HG03342 (cell line): Measurements from ENCODE around the gene SMIM7.

Source experiments
- ATAC-seq: cut with Tn5 transposase; IDR thresholded peaks from one replicate; pipeline ENCODE4 v1.9.1; 2021; ENCODE audit warnings: mild to moderate bottlenecking, moderate library complexity; ENCODE audit not compliant: unreplicated experiment

Gene SMIM7

DNA sequence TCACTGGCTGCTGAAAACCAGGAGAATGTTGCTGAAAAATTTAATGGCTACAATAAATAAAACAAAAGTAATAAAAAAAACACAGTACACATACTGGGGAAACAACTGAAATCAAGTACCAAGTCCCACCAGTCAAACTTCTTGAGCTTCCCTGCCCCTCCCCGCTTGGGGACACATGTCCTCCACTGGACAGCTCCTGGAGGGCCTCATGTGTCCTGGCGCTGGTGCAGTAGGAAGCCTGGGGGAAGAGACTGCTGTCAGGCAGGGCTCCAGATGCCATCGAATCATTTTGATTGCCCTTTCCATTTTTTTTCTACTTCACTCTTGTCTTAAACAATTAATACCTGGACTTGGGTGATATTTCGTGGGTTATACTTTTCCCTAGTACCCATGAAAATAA lies 61.1 kb downstream of the SMIM7 start:
- no peak for ATAC-seq

DNA sequence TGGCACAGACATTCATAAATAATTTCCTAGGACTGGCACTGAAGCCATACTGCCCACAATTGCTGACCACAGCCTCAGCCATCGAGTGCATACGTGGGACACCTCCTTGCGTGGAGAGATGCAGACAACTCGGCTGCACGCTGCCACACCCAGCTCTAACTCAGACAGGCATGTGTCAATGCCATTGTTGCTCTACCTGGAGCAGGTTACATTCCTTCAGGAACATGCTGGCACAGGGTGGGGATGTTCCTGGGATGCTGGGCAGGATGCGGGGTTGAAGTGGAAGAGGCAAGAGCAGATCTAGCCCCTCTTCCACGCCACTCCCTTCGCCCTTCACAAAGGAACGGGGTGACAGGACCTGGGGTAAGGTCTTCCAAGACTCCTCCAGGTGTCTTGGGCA lies 63.5 kb downstream of the SMIM7 start:
- no peak for ATAC-seq
